HG03066 (cell line): ENCODE data around the gene HOXA7.

Experiments
- ATAC-seq: cut with Tn5 transposase; IDR thresholded peaks from one replicate; pipeline ENCODE4 v1.9.1; 2021; ENCODE audit warnings: low read depth; ENCODE audit not compliant: unreplicated experiment

HOXA7 gene

GRCh38 chr7:27194002-27194352, 37.5 kb upstream of the HOXA7 start:
- ATAC-seq = no peak

GRCh38 chr7:27193335-27194001, 37.0 kb upstream of the HOXA7 start:
- ATAC-seq = no peak

- no peak for ATAC-seq
Observed at GRCh38 chr7:27192546-27193334, 36.3 kb upstream of the HOXA7 start.

GRCh38 chr7:27191833-27192545, 35.5 kb upstream of the HOXA7 start:
- ATAC-seq = no peak

GRCh38 chr7:27191161-27191731, 34.8 kb upstream of the HOXA7 start:
- ATAC-seq = no peak

GRCh38 chr7:27189997-27190748, 33.7 kb upstream of the HOXA7 start:
- no peak for ATAC-seq

- no peak for ATAC-seq
Observed at GRCh38 chr7:27189295-27189996, 33.0 kb upstream of the HOXA7 start.

GRCh38 chr7:27188386-27189294, 32.2 kb upstream of the HOXA7 start:
- ATAC-seq = no peak

GRCh38 chr7:27187475-27188385, 31.3 kb upstream of the HOXA7 start:
- ATAC-seq = no peak

- no peak for ATAC-seq
Observed at GRCh38 chr7:27186668-27187474, 30.4 kb upstream of the HOXA7 start.

- no peak for ATAC-seq
Observed at GRCh38 chr7:27185854-27186667, 29.6 kb upstream of the HOXA7 start.

- ATAC-seq = no peak
Observed at GRCh38 chr7:27185013-27185853, 28.8 kb upstream of the HOXA7 start, which contains the start of gene HOXA11. TSS of gene HOXA11 (minus strand) at chr7:27185232. CDS start at chr7:27185144, 88 bp downstream.

GRCh38 chr7:27184337-27185012, 28.0 kb upstream of the HOXA7 start:
- no peak for ATAC-seq

- no peak for ATAC-seq
Observed at GRCh38 chr7:27183682-27184336, 27.3 kb upstream of the HOXA7 start.
